Natural killer cell treated with Interleukin-12 subunit alpha and Interleukin-12 subunit beta and Interleukin-15 and Interleukin-18, amount 100 ng/mL, for 72 hours (primary cell): Measurements from ENCODE around the gene GRK1. TPM values are rescaled to one million over a fixed set of nuclear protein-coding genes. Genes with fewer than 3 reads are reported as not detected.

Source experiments
- ATAC-seq, 2 donors: fragments of 150-1000 bp; cut with Tn5 transposase in 1 of 2; sonication (Bioruptor Pico), chemical (Tn5 transposase) in 1 of 2; 2 replicates each; pipeline ENCODE4 v1.10.0; 2021
- DNase-seq: peaks from one replicate; pipeline ENCODE4 v3.0.0; 2022; ENCODE audit warnings: low spot score
- H3K27ac Mint-ChIP-seq, 2 donors: 1 replicate in 1 of 2; 2 replicates in 1 of 2; pipeline ENCODE4 v1.8.0; 2022; ENCODE audit warnings: mixed read lengths in 2 of 2, mild to moderate bottlenecking in 1 of 2, moderate library complexity in 1 of 2
- H3K27me3 Mint-ChIP-seq, 2 donors: 1 replicate in 1 of 2; 2 replicates in 1 of 2; pipeline ENCODE4 v1.8.0; 2022; ENCODE audit warnings: mixed read lengths in 2 of 2
- H3K36me3 Mint-ChIP-seq: one replicate; pipeline ENCODE4 v1.8.0; 2022; ENCODE audit warnings: mixed read lengths
- H3K4me1 Mint-ChIP-seq, 2 donors: 1 replicate in 1 of 2; 2 replicates in 1 of 2; pipeline ENCODE4 v1.8.0; 2022; ENCODE audit warnings: low read depth in 2 of 2, mixed read lengths in 2 of 2, mild to moderate bottlenecking in 1 of 2
- H3K4me3 Mint-ChIP-seq: one replicate; pipeline ENCODE4 v1.8.0; 2022; ENCODE audit warnings: mixed read lengths
- H3K9me3 Mint-ChIP-seq: 2 replicates; pipeline ENCODE4 v1.8.0; 2022; ENCODE audit warnings: mixed read lengths
- total RNA-seq, 2 donors: library from RNA; stranded (reverse); gene quantifications; one replicate each; pipeline ENCODE4 v1.2.3, GENCODE V29; 2022

Gene GRK1
- total RNA-seq, 2 donors from 2014 or later: 0.14 TPM; not detected in 1

DNA sequence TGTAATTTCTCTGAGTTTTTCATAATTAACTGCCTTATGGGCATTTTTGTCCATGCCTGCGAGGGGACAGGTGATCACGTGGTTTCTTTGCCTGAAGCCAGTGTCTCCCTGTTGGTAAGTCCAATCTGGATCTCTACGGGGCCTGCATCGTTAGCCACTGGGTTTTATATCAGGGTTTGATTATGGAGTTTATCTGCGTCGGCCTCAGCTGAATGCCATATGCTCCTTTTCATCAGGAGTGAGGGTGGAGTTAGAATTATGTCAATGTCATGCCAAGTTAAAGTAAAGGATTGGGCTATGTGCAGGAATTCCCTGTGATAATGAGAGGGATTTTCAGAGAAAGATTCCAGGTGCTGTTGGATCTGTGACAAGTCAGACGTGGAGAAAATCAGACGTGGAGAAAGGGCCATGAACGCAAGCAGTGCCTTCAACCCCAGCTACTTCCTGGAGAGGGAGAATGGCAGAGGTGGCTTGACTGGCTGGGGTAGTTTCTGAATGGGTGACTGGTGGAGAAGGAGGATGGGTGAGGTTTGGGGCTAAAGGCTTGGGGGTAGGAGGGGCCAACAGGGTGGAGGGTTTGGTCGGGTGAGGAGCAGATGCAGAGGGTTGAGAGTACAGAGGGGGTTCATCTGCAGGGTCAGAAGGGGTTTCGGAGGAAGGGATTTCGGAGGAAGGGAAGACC is 116.3 kb downstream of the GRK1 start:
- DNase-seq: no peak
- Mint-ChIP-seq H3K9me3 (no peaks in the 10 kb centered on the region), H3K27me3 (peaks cover 27 to 32% of the 10 kb centered on the region in 2 donors), H3K4me1 (peaks cover 0 to 4% of the 10 kb centered on the region in 2 donors), H3K36me3 (no peaks in the 10 kb centered on the region), H3K4me3 (no peak overlapping the region), H3K27ac (no peak overlapping the region)
- ATAC-seq: no peak

DNA sequence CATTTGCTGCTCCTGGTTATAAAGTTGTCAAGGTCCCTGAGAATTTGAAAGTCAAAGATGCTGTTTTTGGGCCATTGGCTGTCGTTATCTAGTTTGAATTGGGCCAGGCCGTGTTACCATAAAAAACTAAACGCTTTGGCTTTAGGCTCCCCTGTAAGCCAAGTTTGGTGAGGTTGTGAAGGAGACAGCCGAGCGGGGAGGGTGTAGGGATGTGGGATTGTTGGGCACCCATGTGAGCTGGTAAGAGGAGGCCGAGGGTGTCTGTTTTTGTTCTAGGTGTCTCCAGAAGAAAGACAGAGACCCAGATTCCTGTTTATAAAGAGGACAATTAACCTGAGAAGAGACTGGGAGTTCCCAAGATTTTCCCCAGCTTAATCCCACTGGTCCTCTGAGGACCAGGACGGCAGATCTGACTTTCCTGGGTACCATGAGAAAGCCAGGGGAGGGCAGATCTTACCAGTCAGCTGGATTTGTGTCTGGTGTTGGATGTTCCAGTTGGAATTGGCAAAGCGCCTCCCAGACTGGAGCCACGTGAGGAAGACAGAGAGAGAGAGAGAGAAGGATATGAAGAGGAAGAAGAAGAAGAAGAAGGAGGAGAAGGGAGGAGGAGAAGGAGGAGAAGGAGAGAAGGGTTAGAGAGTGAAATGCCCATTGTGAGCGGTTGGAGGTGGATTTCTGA is 117.1 kb downstream of the GRK1 start:
- Mint-ChIP-seq H3K36me3 (no peaks in the 10 kb centered on the region), H3K4me1 (peaks cover 0 to 4% of the 10 kb centered on the region in 2 donors), H3K9me3 (no peaks in the 10 kb centered on the region), H3K4me3 (no peak overlapping the region), H3K27ac (no peak overlapping the region), H3K27me3 (peaks cover 21 to 27% of the 10 kb centered on the region in 2 donors)
- no peak for ATAC-seq
- DNase-seq: no peak

DNA sequence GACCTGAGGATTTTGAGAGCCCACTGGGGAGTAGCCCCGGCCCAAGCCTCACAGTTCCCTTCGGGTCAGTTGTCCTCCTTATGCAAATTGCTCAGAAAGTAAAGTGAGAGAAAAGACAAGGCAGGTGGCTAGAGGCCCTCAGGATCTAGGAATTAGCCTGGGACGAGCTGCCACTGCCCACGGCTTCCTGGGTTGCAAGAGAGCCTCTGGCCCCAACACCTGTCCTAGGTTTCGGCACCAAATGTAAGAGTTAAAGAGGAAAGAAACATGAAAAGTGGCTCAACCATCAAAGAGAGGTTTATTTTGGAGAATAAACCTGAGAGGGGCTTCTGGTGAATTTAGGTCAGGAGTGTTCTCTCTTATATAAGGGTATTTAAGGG is 117.6 kb downstream of the GRK1 start:
- ATAC-seq: no peak
- H3K4me3 Mint-ChIP-seq: no peak overlapping the region

DNA sequence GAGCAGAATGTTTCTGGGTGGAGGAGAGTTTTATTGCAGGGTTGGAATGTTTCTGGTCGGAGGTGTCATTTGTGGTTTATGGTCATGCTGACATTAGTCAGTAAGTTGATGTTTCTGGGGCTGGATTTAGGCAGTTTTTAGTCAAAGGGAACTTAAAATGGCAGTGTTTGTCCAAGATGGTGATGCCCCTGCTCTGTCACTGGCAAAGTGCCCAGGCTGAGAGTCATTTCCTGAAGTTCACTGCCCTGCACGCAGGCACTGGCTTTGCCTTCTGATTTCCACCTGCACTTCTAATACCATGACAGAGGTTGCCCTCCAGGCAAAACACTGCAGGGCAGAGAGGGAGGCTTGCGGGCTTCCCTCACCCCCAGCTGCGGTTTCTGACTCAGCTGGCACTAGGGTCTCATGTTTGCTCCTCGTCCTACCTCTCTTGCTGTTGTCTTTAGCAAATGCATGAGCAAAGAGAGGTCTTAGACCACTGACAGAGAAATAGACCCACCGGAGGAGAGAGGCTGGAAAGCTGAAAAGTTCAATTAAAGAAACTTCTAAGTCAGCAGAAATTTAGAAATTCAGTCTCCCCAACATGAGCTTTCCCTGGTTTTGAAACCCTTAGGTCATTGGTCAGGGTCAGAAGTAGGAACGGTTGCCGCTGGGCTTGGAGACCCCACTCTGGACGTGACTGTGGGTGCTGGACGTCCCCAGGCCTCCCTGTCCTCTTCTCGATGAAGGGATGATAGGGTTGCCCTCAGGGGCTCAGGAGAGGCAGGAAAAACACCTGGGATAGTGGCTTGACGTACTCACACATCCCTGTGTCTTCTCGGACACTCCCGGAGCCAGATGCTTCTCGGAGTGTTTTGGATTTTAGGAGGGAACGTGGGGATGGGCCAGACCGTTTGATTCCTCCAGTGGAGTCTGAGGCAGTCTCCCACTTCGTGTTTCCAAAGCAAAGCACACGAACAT is 118.3 kb downstream of the GRK1 start:
- Mint-ChIP-seq H3K36me3 (no peaks in the 10 kb centered on the region), H3K4me3 (no peak overlapping the region), H3K4me1 (peaks cover 0 to 4% of the 10 kb centered on the region in 2 donors), H3K9me3 (no peaks in the 10 kb centered on the region), H3K27ac (no peak overlapping the region), H3K27me3 (peaks cover 17 to 24% of the 10 kb centered on the region in 2 donors)
- DNase-seq (no peak), ATAC-seq (peak in 1 of 2 donors; percentile 63)

More for the DNA sequence above, 117.6 kb downstream of the GRK1 start:
- H3K27ac Mint-ChIP-seq: no peak overlapping the region
- peaks cover 0 to 4% of the 10 kb centered on the region in 2 donors for H3K4me1 Mint-ChIP-seq
- no peaks in the 10 kb centered on the region for H3K9me3 Mint-ChIP-seq
- H3K36me3 Mint-ChIP-seq: no peaks in the 10 kb centered on the region
- no peak for DNase-seq
- peaks cover 17 to 25% of the 10 kb centered on the region in 2 donors for H3K27me3 Mint-ChIP-seq

DNA sequence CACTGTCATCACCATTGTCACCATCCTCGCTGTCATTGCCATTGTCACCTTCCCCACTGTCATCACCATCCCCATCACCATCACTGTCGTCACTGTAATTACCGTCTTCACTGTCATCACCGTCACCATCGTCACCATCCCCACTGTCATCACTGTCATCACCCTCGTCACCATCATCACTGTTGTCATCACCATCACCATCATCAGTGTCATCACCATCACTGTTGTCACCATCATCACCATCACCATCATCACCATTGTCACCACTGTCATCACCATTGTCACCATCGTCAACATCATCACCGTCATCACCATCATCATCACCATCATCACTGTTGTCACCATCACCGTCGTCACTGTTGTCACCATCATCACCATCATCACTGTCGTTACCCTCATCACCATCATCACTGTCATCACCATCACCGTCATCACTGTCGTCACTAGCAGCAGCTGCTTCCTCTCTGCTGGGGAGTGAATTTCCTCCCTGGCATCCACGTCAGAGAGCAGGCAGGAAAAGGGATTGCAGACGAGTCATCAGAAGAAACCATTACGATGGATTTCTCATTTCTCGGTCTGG is 119.3 kb downstream of the GRK1 start:
- H3K27me3 Mint-ChIP-seq: peaks cover 15 to 24% of the 10 kb centered on the region in 2 donors
- no peak overlapping the region for H3K27ac Mint-ChIP-seq
- DNase-seq (no peak), ATAC-seq (no peak)
- H3K4me1 Mint-ChIP-seq: peaks cover 0 to 4% of the 10 kb centered on the region in 2 donors
- no peaks in the 10 kb centered on the region for H3K9me3 Mint-ChIP-seq
- no peaks in the 10 kb centered on the region for H3K36me3 Mint-ChIP-seq
- no peak overlapping the region for H3K4me3 Mint-ChIP-seq

Other genes starting within 250 kb of the GRK1 start
- gene ADPRHL1, start 213.7 kb upstream of the GRK1 start, total RNA-seq: 1 to 10 TPM; 1.8 to 1.9 TPM
- gene DCUN1D2, start 176.5 kb upstream of the GRK1 start, total RNA-seq: 10 to 100 TPM; 22.9 to 40.7 TPM
- 100 to 1,000 TPM in 1 of 2 donors, 10 to 100 TPM in 1; 97.5 to 226 TPM for gene TFDP1, start 82.5 kb upstream of the GRK1 start, total RNA-seq
- not detected for gene ATP4B, start 9.0 kb upstream of the GRK1 start, total RNA-seq
- 1 to 10 TPM; 1.3 to 2.2 TPM for gene TMEM255B, start 92.0 kb downstream of the GRK1 start, total RNA-seq
- under 1 TPM in 1 of 2 donors, not detected in 1; 0.45 TPM for gene GAS6, start 196.9 kb downstream of the GRK1 start, total RNA-seq